AG09319 (cell line): Measurements from ENCODE around the gene TRIM67.

Source experiments
- DNase-seq: peaks from one replicate; pipeline ENCODE4 v3.0.0-alpha.2; 2010; ENCODE audit warnings: low read depth; ENCODE audit errors: extremely low read depth
- TF ChIP-seq, protein P1 (sequence below): IDR thresholded peaks from 2 replicates; pipeline ENCODE4 v1.5.1; 2011; ENCODE audit warnings: low read depth, mild to moderate bottlenecking, inconsistent platforms, low read length, moderate library complexity

TRIM67 gene

DNA sequence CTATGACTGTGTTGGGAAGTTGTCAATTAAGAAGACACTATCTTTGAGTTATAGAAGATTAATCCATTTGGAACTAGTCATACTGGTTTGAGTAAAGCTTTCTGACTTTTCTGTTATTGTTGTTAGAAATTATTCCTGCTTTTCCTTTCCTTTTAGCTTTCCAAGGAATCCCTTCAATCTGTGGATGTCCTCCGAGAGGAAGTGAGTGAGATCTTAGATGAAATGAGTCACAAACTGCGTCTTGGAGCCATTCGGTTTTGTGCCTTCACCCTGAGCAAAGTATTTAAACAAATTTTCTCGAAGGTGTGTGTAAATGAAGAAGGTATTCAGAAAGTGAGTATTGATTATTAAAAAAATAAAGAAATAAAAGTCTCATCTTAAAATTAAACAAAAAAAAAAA, 98.5 kb downstream of the TRIM67 start:
- DNase-seq = no peak
- TF ChIP-seq, protein P1, sequence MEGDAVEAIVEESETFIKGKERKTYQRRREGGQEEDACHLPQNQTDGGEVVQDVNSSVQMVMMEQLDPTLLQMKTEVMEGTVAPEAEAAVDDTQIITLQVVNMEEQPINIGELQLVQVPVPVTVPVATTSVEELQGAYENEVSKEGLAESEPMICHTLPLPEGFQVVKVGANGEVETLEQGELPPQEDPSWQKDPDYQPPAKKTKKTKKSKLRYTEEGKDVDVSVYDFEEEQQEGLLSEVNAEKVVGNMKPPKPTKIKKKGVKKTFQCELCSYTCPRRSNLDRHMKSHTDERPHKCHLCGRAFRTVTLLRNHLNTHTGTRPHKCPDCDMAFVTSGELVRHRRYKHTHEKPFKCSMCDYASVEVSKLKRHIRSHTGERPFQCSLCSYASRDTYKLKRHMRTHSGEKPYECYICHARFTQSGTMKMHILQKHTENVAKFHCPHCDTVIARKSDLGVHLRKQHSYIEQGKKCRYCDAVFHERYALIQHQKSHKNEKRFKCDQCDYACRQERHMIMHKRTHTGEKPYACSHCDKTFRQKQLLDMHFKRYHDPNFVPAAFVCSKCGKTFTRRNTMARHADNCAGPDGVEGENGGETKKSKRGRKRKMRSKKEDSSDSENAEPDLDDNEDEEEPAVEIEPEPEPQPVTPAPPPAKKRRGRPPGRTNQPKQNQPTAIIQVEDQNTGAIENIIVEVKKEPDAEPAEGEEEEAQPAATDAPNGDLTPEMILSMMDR = no peak

DNA sequence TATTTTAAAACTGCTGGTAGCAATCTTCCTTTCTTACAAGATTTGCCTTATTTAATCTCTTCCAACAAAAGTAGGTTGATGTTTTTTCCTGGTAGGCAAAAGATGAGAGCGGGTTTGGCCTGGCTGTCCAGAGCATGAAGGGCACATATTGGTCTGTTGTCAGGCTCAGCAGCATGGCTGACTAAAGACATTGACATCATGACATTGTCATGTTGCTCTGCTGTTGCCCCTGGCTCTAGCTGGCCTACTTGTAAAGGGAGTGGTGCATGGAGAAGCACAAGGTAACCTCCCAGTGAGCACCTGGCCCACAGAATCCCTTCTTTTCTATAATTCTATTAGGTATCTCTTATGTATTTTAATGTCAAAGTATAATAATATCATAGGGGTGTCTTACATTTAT, 102.8 kb downstream of the TRIM67 start:
- TF ChIP-seq, protein P1 = no peak
- DNase-seq = no peak

DNA sequence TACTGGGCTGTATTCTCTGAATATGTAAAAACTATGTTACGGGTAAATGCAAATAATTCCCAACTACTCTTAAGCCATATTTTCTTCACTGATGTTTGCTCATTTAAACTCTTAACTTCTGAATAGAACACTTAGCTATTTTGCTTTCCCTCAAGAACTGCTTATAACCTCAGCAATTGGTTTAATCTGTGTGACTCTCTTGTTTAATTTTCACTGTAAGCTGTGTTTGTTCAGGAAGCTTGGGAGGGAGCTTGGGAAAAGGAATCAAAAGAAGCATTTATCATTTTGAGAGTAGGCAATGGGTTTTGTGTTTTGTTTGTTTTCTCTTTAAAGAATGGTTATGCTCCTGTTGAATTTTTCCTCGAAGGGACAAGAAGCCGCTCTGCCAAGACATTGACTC, 103.5 kb downstream of the TRIM67 start:
- TF ChIP-seq, protein P1 = no peak
- no peak for DNase-seq

DNA sequence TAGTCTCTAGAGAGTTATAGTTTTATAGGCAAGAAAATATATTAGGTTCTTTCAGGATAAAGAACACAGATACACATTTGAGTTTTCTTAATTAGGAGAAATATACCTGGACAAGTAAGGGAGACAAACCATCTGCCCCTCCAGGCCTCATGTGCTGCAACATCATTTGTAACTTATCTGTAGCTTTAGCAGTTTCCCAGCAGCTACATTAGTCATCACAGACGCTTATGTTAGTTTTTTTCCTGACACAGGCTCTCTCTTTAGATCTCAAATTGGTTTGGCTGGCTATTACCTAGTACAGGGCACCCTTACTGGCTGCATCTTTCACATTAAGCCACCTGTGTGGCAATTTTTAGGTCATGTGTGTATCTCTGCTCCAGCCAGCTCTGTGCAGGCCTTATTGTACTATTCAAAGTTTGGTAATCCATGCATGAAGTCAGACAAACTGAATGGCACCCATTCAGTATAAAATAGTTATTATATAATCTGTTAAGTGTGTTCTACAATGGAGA, 105.0 kb downstream of the TRIM67 start:
- TF ChIP-seq, protein P1 = no peak
- no peak for DNase-seq
